Stomach (tissue), 4 donors: ENCODE measurements around the gene ZDHHC1.

ENCODE experiments used
- CTCF ChIP-seq, 7 experiments: fragments of 450-650 bp in 4 of 7; fragments of 200-600 bp in 3 of 7; sonication (generic) in 3 of 7; IDR thresholded peaks; one replicate each; pipeline ENCODE4 v1.5.1; 2016 to 2019; ENCODE audit warnings: antibody characterized with exemption in 7 of 7, control low read depth in 2 of 7, mild to moderate bottlenecking in 1 of 7
- EP300 ChIP-seq: sonication (generic); formaldehyde crosslinking; IDR thresholded peaks from one replicate; pipeline ENCODE4 v1.6.1; 2017; ENCODE audit warnings: antibody characterized with exemption

- no peak for TF ChIP-seq CTCF (IDR thresholded peaks at IDR 0.05)
- TF ChIP-seq EP300 = no peak
These were observed 13.7 kb upstream of the ZDHHC1 start for GRCh38 chr16:67429799-67430503.
